NK-92 treated with Interleukin-12 subunit alpha and Interleukin-12 subunit beta, amount 100 ng/mL, for 24 hours (cell line): Measurements from ENCODE around the gene FMNL2.

Source experiments
- DNase-seq: peaks from one replicate; lab custom pipeline; 2025; lab: John Stamatoyannopoulos, UW

The FMNL2 gene

DNA sequence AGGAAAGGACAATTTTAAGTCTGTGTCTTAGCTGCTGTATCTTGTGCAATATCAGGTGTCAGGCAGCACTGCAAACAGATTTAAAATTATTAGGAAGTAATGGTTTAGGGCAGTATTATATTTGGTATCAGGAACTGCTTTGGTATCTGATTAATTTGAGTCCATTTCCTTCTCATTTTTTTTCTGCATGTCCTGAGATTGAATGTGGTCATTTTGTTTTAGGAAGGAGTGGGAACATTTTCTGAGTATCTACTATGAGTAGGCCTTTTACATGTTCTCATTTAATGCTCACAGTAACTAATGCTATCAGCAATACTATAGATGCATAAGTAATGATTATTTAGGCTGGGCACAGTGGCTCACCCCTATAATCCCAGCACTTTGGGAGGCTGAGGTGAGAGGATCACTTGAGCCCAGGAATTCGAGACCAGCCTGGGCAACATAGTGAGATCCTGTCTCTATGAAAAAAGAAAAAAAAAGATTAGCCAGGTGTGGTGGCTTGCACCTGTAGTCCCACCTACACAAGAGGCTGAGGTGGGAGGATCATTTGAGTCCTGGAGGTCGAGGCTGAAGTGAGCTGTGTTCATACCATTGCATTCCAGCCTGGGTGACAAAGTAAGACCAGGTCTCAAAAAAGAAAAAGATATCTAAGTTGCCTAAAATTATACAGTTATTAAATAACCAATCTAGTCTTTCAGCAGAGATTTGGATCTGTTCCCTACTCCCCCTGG, 4.7 kb downstream of the FMNL2 start:
- no peak for DNase-seq

DNA sequence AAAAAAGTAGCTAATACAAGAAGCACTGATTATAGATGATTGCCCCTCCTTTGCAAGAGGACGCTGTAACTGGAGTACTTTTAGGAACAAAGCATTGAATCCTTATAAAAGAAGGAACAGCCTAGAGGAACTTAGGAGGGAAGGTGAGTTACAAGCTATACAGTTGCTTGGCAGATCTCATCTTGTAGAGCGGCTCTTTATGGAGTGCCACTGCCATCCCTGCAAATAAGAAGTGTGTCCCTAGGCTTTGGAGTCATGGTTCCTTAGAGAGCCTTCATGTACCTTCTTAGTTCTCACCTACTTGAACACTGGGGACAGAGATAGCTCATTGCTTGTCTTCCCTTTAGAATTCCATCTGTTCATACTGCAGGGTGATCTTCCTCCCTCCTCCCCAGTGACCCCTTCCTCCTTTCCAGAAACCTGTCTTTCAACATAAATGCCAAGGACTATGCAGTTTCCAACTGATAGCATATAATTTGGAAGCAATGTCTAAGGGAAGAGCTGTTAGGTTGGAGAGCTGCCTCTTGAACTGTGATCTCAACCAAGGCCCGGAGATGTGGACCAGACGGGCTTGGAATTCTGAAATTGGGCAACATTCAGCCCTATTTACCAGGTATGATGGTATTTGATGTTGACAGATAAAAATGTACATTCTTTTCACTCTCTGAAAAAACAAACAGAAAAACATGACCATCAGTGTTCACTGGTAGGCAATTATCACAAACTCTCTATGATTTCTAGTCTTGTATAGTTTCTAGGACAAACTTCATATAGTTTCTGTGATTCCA, 7.5 kb downstream of the FMNL2 start:
- DNase-seq = no peak

DNA sequence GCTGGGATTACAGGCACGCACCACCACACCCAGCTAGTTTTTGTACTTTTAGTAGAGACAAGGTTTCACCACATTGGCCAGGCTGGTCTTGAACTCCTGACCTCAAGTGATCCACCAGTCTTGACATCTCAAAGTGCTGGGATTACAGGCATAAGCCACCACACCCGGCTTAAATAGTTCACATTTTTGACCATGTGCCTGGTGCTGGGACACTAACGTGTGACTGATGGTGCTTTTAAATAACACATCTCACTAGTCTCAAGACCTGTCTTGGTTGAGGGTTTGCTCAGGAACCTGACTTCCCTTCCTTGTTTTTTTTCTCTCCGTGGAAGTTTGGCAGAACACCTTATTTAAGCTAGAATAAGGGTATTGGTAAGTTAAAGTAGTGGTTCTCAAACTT, 8.5 kb downstream of the FMNL2 start:
- DNase-seq = no peak

DNA sequence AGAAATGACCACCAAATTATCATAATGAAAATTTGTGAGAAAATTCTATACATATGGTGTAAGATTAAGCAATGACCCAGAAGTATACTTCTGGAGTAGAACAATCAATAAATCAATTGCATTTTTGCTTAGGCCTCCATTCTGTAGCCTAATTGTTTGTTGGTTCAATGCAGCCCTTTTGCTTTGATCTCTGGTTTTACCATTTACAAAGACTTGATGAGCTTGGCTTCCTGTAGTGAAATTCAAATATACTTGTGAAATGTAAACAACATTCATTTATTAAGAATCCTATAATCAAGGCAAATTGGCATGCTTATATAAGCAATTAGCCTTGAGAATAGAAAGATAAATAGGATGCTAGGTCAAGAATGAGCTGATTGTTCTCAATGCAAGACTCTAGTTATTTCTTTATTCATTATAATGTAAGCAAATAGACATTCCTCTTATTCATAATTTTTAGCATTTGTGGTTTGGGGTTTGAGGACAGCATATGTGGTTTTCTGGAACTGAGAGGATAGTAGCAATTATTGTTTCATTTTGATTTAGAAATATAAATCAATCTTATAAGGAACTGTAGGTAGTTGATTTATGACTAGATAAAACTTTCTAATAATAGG, 9.7 kb downstream of the FMNL2 start:
- no peak for DNase-seq

DNA sequence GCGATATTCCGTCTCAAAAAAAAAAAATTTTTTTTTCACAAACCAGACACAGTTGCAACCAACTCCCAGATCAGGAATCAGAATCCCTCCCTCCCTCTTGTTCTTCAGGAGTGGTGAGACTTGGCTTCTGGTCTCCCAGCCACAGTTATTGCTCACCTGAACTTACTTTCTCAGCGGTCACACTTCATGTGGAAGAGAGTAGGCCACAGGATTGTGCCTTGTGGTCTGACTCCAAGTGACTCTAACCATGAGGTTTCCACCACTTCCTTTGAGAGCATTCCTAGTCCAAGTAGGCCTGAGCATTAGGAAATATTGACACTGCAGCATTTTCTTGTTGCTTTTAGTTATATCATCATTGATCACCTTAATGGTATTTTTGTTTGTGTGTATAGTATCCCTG, 12.1 kb downstream of the FMNL2 start:
- no peak for DNase-seq

DNA sequence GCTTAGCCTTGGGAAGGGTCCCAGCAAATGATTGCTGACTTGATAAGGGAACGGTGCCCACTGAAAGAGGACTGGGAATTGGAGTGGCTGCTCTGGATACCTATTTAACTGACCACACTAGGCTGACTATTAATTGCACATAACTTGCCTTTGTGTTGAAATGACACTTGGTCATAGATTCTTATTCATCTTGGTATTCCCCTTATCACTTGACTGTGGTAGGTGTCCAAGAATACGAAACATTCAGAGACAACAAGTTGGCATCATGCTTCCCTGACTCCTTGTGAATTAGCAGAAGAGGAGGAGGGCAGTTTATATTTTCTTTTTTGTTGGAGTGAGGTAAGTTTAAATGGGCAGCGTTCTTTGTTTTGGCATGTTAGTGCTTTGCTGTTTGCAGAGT, 13.4 kb downstream of the FMNL2 start:
- no peak for DNase-seq

DNA sequence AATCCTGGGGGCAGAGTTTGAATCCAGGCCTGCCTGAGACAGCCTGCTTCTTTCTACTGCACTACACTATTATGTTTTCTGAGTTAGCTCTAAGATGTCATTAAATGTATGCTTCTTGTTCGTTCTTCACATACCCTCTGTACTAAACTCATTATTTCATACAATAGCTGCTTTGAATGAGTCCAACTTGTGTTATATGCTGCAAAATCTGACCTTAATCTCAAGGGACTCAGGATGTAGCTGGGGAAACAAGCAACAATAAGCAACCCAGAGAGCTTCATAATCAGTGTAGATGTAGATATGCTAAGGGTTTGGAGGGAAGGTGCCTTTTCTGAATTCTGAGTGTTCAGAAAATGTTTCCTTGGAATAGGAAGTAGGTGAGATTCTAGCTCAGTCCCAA, 14.4 kb downstream of the FMNL2 start:
- DNase-seq = no peak

DNA sequence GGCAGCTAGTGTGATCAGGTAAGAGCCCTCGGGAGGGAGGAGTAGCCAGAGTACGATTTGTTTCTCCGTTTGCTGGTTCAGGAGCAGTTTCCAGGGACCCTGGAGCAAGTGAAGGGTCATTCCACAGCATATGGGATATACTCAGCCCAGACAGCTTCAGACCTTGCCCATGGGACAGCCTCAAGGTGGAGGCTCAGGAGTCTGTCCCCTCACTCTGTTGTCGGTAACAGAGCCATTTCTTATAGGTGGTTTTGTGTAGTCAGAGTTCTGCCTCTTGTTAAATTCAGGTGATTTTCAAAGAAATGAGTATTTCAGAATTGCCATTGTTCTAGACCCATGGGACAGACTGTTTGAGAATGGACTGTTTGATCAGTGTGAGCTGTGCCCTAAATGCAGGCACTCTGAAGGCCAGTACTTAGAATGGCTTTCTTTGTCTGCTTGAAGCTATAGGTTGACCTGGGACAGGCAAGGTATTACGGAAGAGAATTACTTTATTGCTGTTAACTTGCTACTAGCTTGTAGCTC, 15.2 kb downstream of the FMNL2 start:
- no peak for DNase-seq

DNA sequence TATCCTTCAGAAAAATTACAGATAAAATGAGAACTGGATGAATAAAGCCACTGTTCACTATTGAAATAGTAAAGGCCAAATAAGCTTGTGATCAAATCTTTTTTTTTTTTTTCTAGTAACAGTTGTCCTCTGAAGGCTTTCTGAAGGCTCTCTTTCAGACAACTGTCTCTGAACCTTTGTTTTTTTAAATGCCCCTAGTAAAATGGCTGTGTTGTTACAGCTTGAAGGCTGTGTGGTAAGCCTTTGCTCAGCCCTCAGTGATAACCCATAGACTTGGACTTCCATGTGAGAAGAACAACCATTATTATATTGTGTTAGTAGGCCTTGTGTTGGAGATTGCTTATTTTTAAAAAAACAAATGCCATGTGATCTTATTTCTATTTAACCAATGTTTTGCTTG, 17.6 kb downstream of the FMNL2 start:
- no peak for DNase-seq

DNA sequence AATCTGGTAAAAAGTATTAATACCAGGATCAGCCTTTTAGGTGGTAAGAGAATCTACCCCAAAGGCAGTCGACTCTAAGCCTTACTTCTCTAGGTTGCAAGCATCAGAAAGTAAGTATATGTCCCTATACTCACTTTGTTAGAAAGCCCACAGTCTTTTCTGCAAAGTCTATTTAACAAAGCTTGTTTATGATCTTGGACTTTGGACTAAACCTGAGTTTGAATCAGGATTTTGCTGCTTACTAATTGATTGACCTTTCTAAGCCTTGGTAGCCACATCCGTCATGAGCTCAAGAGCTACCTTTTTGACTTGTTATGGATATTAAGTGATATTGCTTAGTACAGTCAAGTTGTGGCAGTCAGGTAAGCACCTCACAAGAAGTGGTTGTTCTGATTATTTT, 18.4 kb downstream of the FMNL2 start:
- no peak for DNase-seq

DNA sequence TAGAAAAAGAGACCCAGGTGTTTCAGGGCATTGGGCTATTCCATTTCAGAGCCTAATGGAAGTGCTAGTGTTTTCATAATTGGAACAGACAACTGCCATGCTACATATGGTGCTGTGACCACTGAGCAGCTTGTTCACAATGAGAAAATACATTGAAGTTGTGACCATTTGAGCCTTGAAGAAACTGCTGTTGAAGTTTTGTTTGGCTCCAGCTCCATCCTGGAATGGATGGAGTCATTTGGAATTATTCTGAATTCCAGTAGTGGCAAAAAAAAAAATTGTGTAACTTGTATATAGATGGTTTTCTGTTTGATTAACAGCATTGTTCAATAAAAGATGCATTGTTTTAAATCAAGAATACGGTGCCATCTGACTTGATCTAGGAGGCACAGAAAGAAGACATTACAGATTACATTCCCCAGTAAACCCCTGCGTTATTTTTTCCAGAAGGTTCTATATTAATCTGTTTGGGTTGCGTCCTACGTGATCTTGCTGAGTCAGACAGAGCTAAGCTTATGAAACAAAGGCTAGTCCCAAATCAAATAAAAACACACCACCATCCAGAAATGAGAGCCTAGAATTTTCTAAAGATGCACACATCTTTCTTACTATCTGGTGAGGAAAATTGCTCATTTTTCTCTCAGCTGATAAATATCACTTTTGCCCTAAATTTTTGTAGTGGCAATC, 19.2 kb downstream of the FMNL2 start:
- no peak for DNase-seq

DNA sequence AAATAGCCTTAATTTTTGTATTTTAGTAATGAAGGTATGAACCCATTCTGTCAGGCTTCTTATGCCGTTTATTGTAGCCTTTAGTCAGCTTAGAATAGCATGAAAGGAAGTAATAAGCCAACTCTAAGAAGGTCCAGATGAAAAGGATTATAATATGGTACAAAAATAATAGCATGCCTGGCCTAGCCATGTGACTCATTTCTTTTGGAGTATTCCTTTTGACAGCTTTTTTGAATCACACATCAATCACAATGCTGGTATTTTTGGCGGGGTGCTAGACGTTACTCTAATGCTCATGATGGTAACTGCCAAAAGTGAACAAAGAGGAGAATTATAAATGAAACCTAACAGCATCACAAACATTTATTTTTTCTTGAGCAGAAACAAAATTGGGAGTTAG, 19.9 kb downstream of the FMNL2 start:
- DNase-seq = no peak

DNA sequence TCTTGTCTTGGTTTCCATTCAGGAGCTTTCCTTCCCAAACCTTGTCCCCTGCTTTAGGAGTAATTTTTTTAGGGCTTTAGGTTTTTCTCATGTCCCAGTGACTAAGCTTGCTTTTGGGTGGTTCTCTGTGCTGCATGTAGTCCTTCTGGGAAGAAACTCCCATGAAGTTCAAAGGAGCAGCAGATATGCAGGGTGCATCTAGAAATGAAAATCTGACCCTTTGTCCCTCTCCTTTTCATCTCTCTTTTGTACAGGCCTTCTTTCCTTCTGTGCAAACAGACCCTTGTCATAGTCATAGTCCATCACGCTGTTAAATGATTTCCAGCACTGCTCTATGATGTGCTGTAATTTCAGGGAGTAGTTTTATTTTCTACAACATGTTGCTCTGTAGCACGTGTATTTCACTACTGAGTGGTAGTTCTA, 20.4 kb downstream of the FMNL2 start:
- no peak for DNase-seq

DNA sequence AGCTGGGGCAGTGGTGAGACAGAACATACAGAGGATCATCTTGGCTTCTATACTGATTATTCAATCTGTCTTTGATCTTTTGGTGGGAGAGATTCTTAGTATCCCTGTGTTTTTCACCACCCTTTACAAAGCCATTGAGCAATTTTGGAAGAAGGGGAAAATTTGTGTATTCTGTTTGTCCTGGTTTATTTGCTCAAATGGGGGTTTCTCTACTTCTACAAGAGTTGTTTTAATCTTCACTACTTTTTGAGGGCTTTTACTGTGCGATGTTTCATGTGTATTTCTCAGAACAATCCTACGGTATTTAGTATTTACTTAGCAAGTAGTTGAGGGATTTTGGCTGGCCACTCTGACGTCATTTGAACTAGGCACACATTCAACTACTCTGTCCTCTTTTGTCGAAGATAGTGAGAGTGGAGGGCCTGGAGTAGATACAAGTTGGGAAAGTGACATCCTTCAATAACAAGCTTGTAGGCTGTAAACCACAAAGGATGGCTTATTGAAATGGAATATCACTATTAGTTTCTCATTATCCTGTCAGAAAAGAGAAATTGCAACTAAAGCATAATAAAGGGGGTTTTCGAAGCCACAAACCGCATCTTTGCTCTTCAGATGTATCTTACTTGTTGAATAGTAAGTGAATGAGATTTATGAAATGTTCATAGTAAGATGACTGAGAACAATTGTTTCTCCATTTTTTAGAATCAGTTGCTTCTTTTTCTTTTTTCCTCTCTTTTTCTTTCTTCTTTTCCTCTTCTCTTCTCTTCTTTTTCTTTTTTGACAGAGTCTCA, 24.8 kb downstream of the FMNL2 start:
- no peak for DNase-seq

DNA sequence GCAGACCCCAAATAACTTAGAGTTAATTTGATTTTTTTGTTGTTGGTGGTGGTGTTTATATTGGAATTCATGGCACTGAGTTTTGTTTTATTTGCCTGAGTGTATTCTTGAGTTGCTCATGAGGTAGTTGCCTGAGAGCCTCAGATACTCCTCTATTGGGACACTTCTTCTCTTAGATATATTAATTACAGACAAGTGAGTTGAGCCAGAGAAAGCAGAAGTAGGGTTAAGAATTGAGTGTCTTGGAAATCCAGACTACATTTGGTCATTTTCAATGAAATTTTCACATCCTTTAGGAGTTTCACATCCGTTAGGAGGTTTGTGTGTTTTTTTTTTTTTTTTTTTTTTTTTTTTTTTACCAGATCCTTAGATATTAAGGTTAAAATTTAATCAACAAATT, 29.0 kb downstream of the FMNL2 start:
- no peak for DNase-seq

DNA sequence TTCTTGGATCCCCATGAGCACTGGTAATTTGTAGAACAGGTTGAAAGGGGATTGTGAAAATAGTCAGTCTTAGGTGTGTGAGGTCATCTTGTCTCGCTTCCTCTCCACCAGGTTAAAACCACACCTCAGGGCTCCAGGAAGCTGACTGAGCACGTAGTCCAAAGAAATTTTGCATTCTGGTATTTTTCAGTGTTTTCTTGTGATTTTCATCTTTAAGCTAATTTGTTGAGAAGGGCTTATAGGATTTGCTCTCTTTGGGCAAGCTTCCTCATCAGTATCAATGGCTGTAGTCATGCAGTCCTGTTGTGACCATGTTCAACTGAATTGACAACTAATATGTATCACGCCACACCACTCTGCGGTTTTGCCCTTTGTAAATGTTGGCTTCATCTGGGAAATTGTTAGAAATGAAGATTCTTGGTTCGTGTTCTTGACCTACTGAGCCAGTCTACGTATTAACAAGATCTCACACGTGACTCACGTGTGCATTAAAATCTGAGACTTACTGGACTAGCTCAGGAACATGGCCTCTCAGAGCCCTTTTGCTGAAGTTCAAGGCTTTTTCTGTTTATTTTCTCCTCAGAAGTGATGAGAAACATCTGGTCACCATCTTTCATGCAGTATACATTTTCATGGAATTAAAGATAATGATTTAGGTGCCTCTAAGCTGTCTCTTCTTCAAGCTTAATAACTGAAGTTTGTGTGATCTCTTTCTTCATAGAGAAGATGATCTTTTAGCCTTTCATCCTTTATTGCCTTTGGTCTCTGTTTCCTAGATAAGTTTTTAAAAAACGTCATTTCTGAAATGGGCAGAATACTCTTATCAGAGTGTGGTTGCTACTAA, 32.8 kb downstream of the FMNL2 start:
- DNase-seq = no peak

DNA sequence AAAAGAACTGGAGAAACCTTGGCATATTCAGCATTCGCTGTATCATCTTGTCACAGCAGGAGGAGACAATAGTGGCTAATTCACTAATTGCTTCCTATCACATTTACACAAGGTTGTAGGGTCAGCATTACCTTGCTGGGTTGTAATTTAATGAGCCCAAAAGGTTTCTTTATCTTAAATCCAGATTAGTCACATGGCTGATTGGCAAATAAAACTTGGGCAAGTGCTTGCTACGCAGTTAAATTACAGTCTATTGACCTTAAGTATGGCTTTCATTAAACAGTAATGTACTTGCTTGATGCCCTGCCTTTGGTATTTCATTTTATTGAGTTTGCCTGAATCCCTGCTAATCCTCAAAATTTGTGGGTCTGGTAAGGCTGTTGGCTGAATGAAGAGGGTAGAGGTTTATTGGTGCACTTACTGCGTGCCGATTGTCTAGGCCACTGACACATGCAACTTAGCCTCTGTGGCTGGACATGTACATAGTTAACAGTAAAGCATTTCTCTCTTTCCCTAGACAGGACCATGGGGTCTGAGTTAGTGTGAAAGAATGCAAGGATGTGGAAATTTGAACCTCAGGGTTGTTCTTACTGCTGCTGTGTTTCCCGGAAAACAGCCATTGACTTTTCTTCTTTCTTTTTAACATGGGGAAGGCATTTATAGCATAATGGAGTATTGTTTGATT, 34.3 kb downstream of the FMNL2 start:
- no peak for DNase-seq

DNA sequence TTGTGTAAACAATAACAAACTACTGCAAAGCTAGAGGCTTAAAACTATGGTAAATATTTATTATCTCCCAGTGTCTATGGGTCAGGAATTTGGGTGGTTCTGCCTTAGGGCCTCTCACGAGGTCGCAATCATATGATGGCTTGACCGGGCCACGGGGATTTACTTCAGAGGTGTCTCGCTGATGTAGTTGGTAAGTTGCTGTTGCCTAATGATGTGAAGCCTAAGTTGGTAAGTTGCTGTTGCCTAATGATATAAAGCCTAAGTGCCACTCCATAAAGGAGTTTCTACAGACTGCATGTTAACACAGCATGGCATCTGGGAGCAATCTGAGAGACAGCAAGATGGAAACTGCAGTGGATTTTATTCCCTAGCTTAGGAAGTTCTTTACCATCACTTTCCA, 35.8 kb downstream of the FMNL2 start:
- DNase-seq = no peak

DNA sequence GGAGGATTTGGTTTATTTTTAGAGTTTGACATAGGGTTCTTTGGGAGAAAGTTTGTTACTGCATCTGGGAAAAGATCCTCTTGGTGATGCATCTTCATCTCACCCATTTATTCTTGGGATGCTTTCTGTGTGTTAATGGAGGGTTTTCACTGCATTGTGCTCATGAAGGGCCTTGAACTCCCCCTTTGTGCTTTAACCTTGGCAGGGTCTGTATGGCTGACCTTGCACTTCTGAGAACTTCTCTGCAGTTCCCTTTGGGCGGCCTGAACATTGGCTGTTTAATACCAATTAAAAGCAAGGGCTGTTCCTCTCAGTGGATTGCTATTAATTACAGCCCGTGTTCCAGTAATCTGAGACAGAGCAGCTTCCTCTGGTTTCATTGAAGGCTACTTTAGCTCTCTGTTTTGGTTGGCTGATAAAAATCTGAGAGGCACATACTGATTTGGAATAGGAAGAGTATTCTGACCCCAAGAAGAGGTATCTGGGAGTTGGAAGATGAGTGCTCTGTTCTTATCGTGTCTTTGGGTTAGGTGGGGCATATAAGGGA, 37.5 kb downstream of the FMNL2 start:
- DNase-seq = no peak

DNA sequence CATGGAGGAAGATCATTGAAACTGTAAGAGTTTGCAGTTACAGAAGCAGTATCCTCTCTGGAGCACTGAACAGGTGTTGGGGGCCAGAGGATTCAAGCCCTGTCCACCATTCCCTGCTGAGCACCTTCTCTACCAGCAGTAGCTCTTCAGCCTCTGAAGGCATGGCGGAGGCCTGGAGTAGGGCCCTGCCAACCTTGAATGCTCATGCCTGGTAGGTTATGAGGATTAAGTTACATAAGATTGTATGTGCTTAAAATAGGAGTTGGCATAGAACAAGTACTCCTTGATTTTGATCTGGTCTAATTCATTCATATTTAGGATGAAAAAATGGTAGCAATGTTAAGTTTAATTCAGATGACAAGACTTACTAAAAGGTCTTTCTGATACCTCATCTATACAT, 40.2 kb downstream of the FMNL2 start:
- DNase-seq = no peak
